ENCODE results near the gene MTHFD2.

- TF ChIP-seq POLR2A (IDR thresholded peaks at IDR 0.05) (no peak), POLR2AphosphoS5 (IDR thresholded peaks at IDR 0.05) (no peak), CTCF (IDR thresholded peaks at IDR 0.05 in 8 of 11, conservative IDR thresholded peaks at IDR 0.05 in 3 of 11) (no peak)
Measured at GRCh38 chr2:74194799-74195198, 3.6 kb upstream of the MTHFD2 start.
